GM23248 (cell line): Measurements from ENCODE around the gene EVI5L. TPM values are rescaled to one million over a fixed set of nuclear protein-coding genes. Genes with fewer than 3 reads are reported as not detected.

ENCODE experiments used
- DNase-seq: peaks from one replicate; pipeline ENCODE4 v3.0.0-alpha.2; 2015
- H2AFZ ChIP-seq: fragments of 200-600 bp; sonication (generic); 2 replicates; pipeline ENCODE4 v1.6.1; 2016; ENCODE audit warnings: antibody characterized with exemption
- H3F3A ChIP-seq: fragments of 200-600 bp; sonication (generic); 2 replicates; pipeline ENCODE4 v1.6.1; 2016; ENCODE audit warnings: mild to moderate bottlenecking, antibody characterized with exemption, mixed run types; ENCODE audit not compliant: insufficient read depth
- H3K27ac ChIP-seq: fragments of 200-600 bp; sonication (generic); 2 replicates; pipeline ENCODE4 v1.5.1; 2016; ENCODE audit warnings: mild to moderate bottlenecking
- H3K27me3 ChIP-seq: fragments of 200-600 bp; sonication (generic); replicated peaks from 2 replicates; pipeline ENCODE4 v1.6.1; 2016; ENCODE audit warnings: mild to moderate bottlenecking; ENCODE audit not compliant: insufficient read depth
- H3K36me3 ChIP-seq: fragments of 200-600 bp; sonication (generic); 2 replicates; pipeline ENCODE4 v1.6.1; 2016; ENCODE audit warnings: low read depth, mild to moderate bottlenecking
- H3K4me1 ChIP-seq: fragments of 200-600 bp; sonication (generic); 2 replicates; pipeline ENCODE4 v1.6.1; 2016; ENCODE audit warnings: mild to moderate bottlenecking; ENCODE audit not compliant: insufficient read depth
- H3K4me2 ChIP-seq: fragments of 200-600 bp; sonication (generic); one replicate; pipeline ENCODE4 v1.6.1; 2016; ENCODE audit warnings: mild to moderate bottlenecking; ENCODE audit not compliant: unreplicated experiment
- H3K4me3 ChIP-seq: fragments of 200-600 bp; sonication (generic); 2 replicates; pipeline ENCODE4 v1.5.1; 2016; ENCODE audit warnings: mild to moderate bottlenecking
- H3K79me2 ChIP-seq: fragments of 200-600 bp; sonication (generic); 2 replicates; pipeline ENCODE4 v1.6.1; 2016; ENCODE audit warnings: mild to moderate bottlenecking; ENCODE audit not compliant: insufficient read depth
- H3K9ac ChIP-seq: fragments of 200-600 bp; sonication (generic); 2 replicates; pipeline ENCODE4 v1.6.1; 2016; ENCODE audit warnings: mild to moderate bottlenecking
- H3K9me2 ChIP-seq: fragments of 200-600 bp; sonication (generic); 2 replicates; pipeline ENCODE4 v1.6.1; 2016; ENCODE audit warnings: mixed run types, mild to moderate bottlenecking, moderate library complexity; ENCODE audit not compliant: insufficient read depth
- H3K9me3 ChIP-seq: fragments of 200-600 bp; sonication (generic); one replicate; pipeline ENCODE4 v1.6.1; 2017; ENCODE audit warnings: low read depth
- H4K20me1 ChIP-seq: fragments of 200-600 bp; sonication (generic); 2 replicates; pipeline ENCODE4 v1.6.0; 2016; ENCODE audit not compliant: insufficient read depth
- EZH2 ChIP-seq: fragments of 200-600 bp; sonication (generic); IDR thresholded peaks from 2 replicates; pipeline ENCODE4 v1.6.1; 2018; ENCODE audit warnings: antibody characterized with exemption, mild to moderate bottlenecking; ENCODE audit not compliant: insufficient read depth, poor library complexity, severe bottlenecking
- EZH2phosphoT487 ChIP-seq: fragments of 200-600 bp; sonication (generic); IDR thresholded peaks from 2 replicates; pipeline ENCODE4 v1.6.1; 2018; ENCODE audit warnings: antibody characterized with exemption, moderate library complexity, mild to moderate bottlenecking, low read depth; ENCODE audit not compliant: insufficient read depth
- WGBS, 2 experiments: methylation state at CpG; one replicate each; pipeline ENCODE4 v1.1.6; 2015 to 2017; ENCODE audit warnings: low lambda C conversion rate in 2 of 2, low coverage in 1 of 2; ENCODE audit errors: missing lambda C conversion rate in 2 of 2; 5-methylcytosine and 5-hydroxymethylcytosine counted together
- in situ Hi-C: fragments of 300-500 bp; cut with MboI; formaldehyde crosslinking; loops from 2 replicates; pipeline ENCODE4 v1.15.0; 2020
- polyA plus RNA-seq: library from polyadenylated mRNA; unstranded; fragments of >200 nt; fragmentation: Nextera tagmentation; extraction: Ambion mirVana; gene quantifications from 2 replicates; pipeline ENCODE4 v1.2.1, GENCODE V29; 2016
- total RNA-seq: library from RNA; depleted of rRNA; stranded (reverse); fragments of >200 nt; shearing (Covaris generic); gene quantifications from 2 replicates; pipeline ENCODE4 v1.2.3, GENCODE V29; 2014

The EVI5L gene
- total and polyA plus RNA-seq, 2 experiments from 2014 or later = 6.9 to 24.3 TPM

- H3K4me3 ChIP-seq = no peak overlapping the region
- no peak for TF ChIP-seq EZH2phosphoT487
- H3K9ac ChIP-seq = no peak overlapping the region
- no peak overlapping the region for H3K27ac ChIP-seq
- H3K4me1 ChIP-seq = no peaks in the 10 kb centered on the region
- H3K36me3 ChIP-seq = no peaks in the 10 kb centered on the region
- 90 to 91% methylated on average over 20 of the region's 20 CpGs for WGBS, 2 experiments
- H3K79me2 ChIP-seq = 0 out of 2 replicates have a peak, but pooled peaks cover 2% of the 10 kb centered on the region
- no peaks in the 10 kb centered on the region for H3K9me3 ChIP-seq
- no peaks in the 10 kb centered on the region for H4K20me1 ChIP-seq
- no peak overlapping the region for H3K4me2 ChIP-seq
- no peaks in the 10 kb centered on the region for H3K27me3 ChIP-seq
- in situ Hi-C loops = no loop called here
- H3K9me2 ChIP-seq = no peaks in the 10 kb centered on the region
- no peaks in the 10 kb centered on the region for H3F3A ChIP-seq
- DNase-seq = no peak
- no peak overlapping the region for H2AFZ ChIP-seq
These were observed 15.6 kb downstream of the EVI5L start for GRCh38 chr19:7845390-7846154.

- Histone ChIP-seq H3K27me3 (no peaks in the 10 kb centered on the region), H2AFZ (no peak overlapping the region), H3K27ac (no peak overlapping the region), H3K9ac (no peak overlapping the region), H3K4me2 (no peak overlapping the region), H3K4me3 (no peak overlapping the region), H4K20me1 (no peaks in the 10 kb centered on the region), H3K9me3 (no peaks in the 10 kb centered on the region), H3K9me2 (no peaks in the 10 kb centered on the region), H3K4me1 (no peaks in the 10 kb centered on the region), H3K79me2 (no peaks in the 10 kb centered on the region), H3K36me3 (no peaks in the 10 kb centered on the region), H3F3A (no peaks in the 10 kb centered on the region)
- DNase-seq = no peak
- TF ChIP-seq EZH2 (no peak), EZH2phosphoT487 (no peak)
- in situ Hi-C loops = no loop called here
- WGBS, 2 experiments = 82 to 87% methylated on average over 11 to 19 of the region's 19 CpGs
These were observed 16.2 kb downstream of the EVI5L start for GRCh38 chr19:7846155-7846646.

- no peak overlapping the region for H3K4me2 ChIP-seq
- H3K79me2 ChIP-seq = no peaks in the 10 kb centered on the region
- H3K9me3 ChIP-seq = no peaks in the 10 kb centered on the region
- H3K27me3 ChIP-seq = no peaks in the 10 kb centered on the region
- in situ Hi-C loops = no loop called here
- H3K9ac ChIP-seq = no peak overlapping the region
- no peaks in the 10 kb centered on the region for H3K4me1 ChIP-seq
- no peak overlapping the region for H2AFZ ChIP-seq
- no peak overlapping the region for H3K27ac ChIP-seq
- H4K20me1 ChIP-seq = no peaks in the 10 kb centered on the region
- no peak overlapping the region for H3K4me3 ChIP-seq
- no peaks in the 10 kb centered on the region for H3K36me3 ChIP-seq
- TF ChIP-seq EZH2 (no peak), EZH2phosphoT487 (no peak)
- WGBS, 2 experiments = 93% methylated on average over 23 of the region's 23 CpGs
- no peaks in the 10 kb centered on the region for H3F3A ChIP-seq
- no peaks in the 10 kb centered on the region for H3K9me2 ChIP-seq
- no peak for DNase-seq
These were observed 17.6 kb downstream of the EVI5L start for GRCh38 chr19:7847664-7848063.

- Histone ChIP-seq H3K9me2 (no peaks in the 10 kb centered on the region), H4K20me1 (no peaks in the 10 kb centered on the region), H3K9me3 (no peaks in the 10 kb centered on the region), H2AFZ (no peak overlapping the region), H3K79me2 (no peaks in the 10 kb centered on the region), H3K4me1 (no peaks in the 10 kb centered on the region), H3K27me3 (no peaks in the 10 kb centered on the region), H3F3A (no peaks in the 10 kb centered on the region), H3K27ac (no peak overlapping the region), H3K36me3 (no peaks in the 10 kb centered on the region), H3K9ac (no peak overlapping the region), H3K4me2 (no peak overlapping the region), H3K4me3 (no peak overlapping the region)
- no peak for DNase-seq
- WGBS, 2 experiments = 90 to 92% methylated on average over 30 to 34 of the region's 34 CpGs
- TF ChIP-seq EZH2 (no peak), EZH2phosphoT487 (no peak)
- in situ Hi-C loops = no loop called here
These were observed 18.9 kb downstream of the EVI5L start for GRCh38 chr19:7848779-7849457.
